HepG2 (cell line): Measurements from ENCODE around the gene ZBTB26. TPM values are rescaled to one million over a fixed set of nuclear protein-coding genes. Genes with fewer than 3 reads are reported as not detected.

Experiments used
- ARID2 ChIP-seq: sonication (generic); formaldehyde crosslinking; IDR thresholded peaks from 2 replicates; pipeline ENCODE4 v1.8.1; 2022; ENCODE audit warnings: mild to moderate bottlenecking, missing genetic modification reagents, borderline replicate concordance
- BCL3 ChIP-seq: sonication (generic); formaldehyde crosslinking; IDR thresholded peaks from 2 replicates; pipeline ENCODE4 v1.5.1; 2020; ENCODE audit warnings: mild to moderate bottlenecking, missing genetic modification reagents, moderate library complexity
- ELF1 ChIP-seq: sonication (generic); formaldehyde crosslinking; IDR thresholded peaks from 2 replicates; pipeline ENCODE4 v1.4.0; 2020; ENCODE audit warnings: missing genetic modification reagents
- MLX ChIP-seq: IDR thresholded peaks from 2 replicates; pipeline ENCODE4 v1.6.1; 2016
- PRDM15 ChIP-seq: sonication (generic); formaldehyde crosslinking; IDR thresholded peaks from 2 replicates; pipeline ENCODE4 v1.4.0; 2020; ENCODE audit warnings: missing genetic modification reagents
- YEATS2 ChIP-seq: sonication (generic); formaldehyde crosslinking; IDR thresholded peaks from 2 replicates; pipeline ENCODE4 v1.4.0; 2020; ENCODE audit warnings: missing genetic modification reagents, borderline replicate concordance
- ZC3H13 ChIP-seq: sonication (generic); formaldehyde crosslinking; IDR thresholded peaks from 2 replicates; pipeline ENCODE4 v1.8.1; 2023; ENCODE audit warnings: mild to moderate bottlenecking, missing genetic modification reagents, moderate library complexity
- ZNF224 ChIP-seq: sonication (generic); formaldehyde crosslinking; IDR thresholded peaks from 2 replicates; pipeline ENCODE4 v1.5.0; 2020; ENCODE audit warnings: mild to moderate bottlenecking, missing genetic modification reagents
- ZNF670 ChIP-seq: sonication (generic); formaldehyde crosslinking; IDR thresholded peaks from 2 replicates; pipeline ENCODE4 v1.8.0; 2022; ENCODE audit warnings: mild to moderate bottlenecking, missing genetic modification reagents, borderline replicate concordance
- polyA plus RNA-seq, 8 experiments: library from polyadenylated mRNA; depleted of rRNA in 3 of 8; stranded (reverse) in 7 of 8; unstranded in 1 of 8; fragments of >200 nt; fragmentation: Illumina TruSeq in 4 of 8; extraction: Trizol in 4 of 8; gene quantifications; 2 replicates each; pipeline versions ENCODE4 v1.2.1 to v1.2.3, GENCODE V29; 2011 to 2016; ENCODE audit warnings: low read depth in 4 of 8, missing spikeins in 1 of 8, mixed read lengths in 1 of 8; ENCODE audit not compliant: insufficient read depth in 1 of 8
- total RNA-seq, 5 experiments: library from RNA; depleted of rRNA; stranded (reverse); fragments of >200 nt; fragmentation: Illumina TruSeq; extraction: Trizol; gene quantifications; 2 replicates each; pipeline ENCODE4 v1.2.3, GENCODE V29; 2016; ENCODE audit warnings: low read depth in 1 of 5
- TF ChIP-seq, protein P1 (sequence below): sonication (generic); formaldehyde crosslinking; IDR thresholded peaks from 2 replicates; pipeline ENCODE4 v1.4.0; 2020; ENCODE audit warnings: missing genetic modification reagents, mild to moderate bottlenecking, borderline replicate concordance

Gene ZBTB26
- total and polyA plus RNA-seq, 2 of the 13 experiments (the other 11 are each of a cell fraction or from before 2014, with no cell fraction given) = 4.5 to 8.6 TPM

- TF ChIP-seq PRDM15 (CRISPR knock-in tag) (peak; percentile 54; the same call in 1 of the 2 replicates), MLX (CRISPR knock-in tag) (0 out of 2 replicates have a peak, but pooled peaks have one; percentile 11), YEATS2 (CRISPR knock-in tag) (peak; percentile 95), BCL3 (CRISPR knock-in tag) (no peak), ELF1 (CRISPR knock-in tag) (peak; percentile 88), ZNF670 (CRISPR knock-in tag) (peak; percentile 50; the same call in 1 of the 2 replicates), ARID2 (no peak), ZNF224 (CRISPR knock-in tag) (peak; percentile 92; the same call in 1 of the 2 replicates), ZC3H13 (CRISPR knock-in tag) (no peak)
- TF ChIP-seq, protein P1, sequence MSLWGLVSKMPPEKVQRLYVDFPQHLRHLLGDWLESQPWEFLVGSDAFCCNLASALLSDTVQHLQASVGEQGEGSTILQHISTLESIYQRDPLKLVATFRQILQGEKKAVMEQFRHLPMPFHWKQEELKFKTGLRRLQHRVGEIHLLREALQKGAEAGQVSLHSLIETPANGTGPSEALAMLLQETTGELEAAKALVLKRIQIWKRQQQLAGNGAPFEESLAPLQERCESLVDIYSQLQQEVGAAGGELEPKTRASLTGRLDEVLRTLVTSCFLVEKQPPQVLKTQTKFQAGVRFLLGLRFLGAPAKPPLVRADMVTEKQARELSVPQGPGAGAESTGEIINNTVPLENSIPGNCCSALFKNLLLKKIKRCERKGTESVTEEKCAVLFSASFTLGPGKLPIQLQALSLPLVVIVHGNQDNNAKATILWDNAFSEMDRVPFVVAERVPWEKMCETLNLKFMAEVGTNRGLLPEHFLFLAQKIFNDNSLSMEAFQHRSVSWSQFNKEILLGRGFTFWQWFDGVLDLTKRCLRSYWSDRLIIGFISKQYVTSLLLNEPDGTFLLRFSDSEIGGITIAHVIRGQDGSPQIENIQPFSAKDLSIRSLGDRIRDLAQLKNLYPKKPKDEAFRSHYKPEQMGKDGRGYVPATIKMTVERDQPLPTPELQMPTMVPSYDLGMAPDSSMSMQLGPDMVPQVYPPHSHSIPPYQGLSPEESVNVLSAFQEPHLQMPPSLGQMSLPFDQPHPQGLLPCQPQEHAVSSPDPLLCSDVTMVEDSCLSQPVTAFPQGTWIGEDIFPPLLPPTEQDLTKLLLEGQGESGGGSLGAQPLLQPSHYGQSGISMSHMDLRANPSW (CRISPR knock-in tag) = no peak; the same call in 1 of the 2 replicates
Observed at GRCh38 chr9:122912964-122913673, 18.2 kb downstream of the ZBTB26 start, which contains the start of gene ZBTB6 (continued).
